GM18909 (cell line): ENCODE measurements around the gene VKORC1.

Experiments used
- ATAC-seq: cut with Tn5 transposase; IDR thresholded peaks from one replicate; pipeline ENCODE4 v1.9.1; 2021; ENCODE audit warnings: mild to moderate bottlenecking; ENCODE audit not compliant: unreplicated experiment, poor library complexity

VKORC1 gene

DNA sequence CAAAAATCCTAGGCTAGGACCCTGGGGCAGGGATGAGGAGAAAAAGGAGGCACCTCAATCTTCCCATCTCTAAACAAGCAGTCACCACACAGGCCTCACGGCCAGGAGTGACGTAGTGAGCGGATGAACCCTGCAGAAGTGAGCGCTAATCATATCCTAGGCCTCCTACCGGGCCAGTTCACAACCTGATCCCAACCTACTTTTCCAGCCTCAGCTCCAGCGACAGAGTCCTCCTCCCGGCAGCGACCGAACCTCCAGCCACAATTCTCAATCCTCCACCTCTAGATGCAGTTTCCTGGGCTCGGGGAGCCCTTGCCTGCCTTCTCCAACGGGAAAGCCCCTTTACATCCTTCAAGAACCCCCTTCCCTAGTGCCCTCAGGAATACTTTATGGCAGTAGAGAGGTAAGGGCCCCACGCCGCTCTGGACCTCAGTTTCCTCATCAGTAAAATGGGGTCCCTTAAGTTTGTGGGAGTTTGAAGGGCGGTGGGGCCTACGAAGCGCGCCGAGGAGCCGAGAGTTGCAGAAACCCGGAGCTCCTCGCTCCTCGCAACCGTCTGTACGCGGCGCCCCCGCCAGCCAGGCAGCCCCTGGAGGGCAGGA lies 22.0 kb downstream of the VKORC1 start:
- ATAC-seq: peak; percentile 1

DNA sequence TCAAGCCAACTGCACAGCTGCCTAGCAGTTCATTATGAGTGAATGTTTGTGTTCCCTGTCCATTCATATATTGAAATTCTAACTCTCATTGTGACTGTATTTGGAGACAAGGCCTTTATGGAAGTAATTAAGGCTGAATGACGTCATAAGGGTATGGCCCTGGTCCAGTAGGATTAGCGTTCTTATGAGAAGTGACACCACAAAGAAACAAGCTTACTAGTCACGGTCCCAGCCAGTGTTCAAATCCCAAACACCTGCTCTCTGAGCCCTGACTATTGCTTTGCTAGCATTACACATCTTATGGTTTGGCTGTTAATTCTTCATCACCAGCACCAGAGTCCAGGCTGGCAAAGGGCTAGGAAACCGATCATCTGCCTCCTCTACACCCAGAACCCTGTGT lies 22.7 kb downstream of the VKORC1 start:
- ATAC-seq: no peak

DNA sequence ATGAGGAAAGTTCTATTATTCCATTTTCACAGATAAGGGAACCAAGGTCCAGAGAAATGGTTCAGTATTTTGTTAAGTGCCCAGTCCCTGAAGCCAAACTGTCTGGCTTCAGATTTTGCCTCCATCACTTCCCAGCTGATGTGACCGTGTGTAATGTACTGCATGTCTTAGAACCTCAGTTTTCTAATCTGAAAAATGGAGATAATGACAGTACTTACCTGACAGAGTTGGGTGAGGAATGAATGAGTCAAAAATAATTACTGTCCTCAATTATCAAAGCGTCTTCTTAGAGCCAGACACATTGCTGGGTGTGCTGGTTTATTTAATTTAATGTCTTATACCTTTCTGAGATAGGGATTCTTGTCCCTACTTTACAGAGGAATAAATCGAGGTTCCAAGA lies 27.3 kb downstream of the VKORC1 start:
- ATAC-seq: no peak

DNA sequence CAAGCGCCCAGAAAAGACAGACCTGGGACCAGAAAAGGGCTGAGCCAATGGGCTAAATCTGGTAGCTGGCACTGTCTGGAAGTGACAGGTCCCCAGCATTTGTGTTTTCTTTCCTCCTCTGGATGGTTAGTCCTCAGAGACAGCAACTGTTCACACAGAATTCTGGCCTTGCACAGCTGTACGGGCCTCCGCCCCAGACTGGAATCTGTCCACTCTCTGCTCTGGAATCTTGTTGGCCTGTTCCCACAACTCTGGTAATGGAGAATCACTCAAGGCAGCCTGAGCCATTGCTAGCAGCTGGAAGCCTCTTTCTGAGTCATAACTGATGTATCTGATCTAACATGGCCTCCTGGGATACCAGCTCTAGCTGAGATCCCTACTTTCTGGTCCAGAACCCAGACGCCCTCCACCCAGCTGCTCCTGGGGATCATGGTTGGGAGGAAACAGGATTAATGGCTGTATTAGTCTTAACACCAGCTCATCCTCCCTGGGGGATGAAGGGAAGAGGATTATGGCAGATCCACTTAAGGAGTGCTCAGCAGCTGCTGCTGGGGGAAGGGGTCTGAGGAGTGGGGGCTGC lies 29.6 kb downstream of the VKORC1 start:
- no peak for ATAC-seq

DNA sequence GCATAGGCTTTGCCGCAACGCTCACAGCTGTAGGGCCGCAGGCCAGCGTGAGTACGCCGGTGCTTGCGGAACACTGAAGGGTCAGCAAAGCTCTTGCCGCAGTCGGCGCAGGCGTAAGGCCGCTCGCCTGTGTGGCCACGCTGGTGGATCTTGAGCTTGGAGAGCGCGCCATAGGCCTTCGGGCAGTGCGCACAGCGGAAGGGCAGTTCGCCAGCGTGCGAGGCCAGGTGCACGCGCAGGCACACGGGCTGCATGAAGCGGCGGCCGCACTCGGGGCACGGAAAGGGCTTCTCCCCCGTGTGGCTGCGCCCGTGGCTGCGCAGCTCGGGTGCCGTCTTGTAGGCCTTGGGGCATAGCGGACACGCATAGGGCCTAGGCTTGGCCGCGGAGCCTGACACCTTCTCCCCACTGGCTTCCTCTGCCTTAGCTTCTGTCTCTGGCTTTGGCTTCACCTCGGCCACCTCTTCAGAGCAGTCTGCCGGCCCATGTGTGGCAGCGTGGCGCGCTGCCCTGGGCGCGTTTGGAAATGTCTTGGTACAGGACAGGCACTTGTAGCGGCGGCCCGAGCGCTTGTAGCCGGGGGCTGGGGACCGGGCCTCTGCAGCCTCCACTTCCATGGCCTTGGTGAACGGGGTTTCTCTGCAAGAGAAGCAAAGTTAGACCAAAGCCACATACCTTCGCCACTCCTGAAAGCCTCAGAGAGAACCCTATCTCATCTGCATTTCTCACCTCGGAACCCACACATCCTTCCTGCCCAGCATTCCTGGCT lies 30.6 kb downstream of the VKORC1 start:
- ATAC-seq: no peak

GRCh38 chr16:31063495-31063842 lies 31.1 kb downstream of the VKORC1 start:
- ATAC-seq: no peak

- no peak for ATAC-seq
Observed at GRCh38 chr16:31061813-31062440, 32.7 kb downstream of the VKORC1 start.

DNA sequence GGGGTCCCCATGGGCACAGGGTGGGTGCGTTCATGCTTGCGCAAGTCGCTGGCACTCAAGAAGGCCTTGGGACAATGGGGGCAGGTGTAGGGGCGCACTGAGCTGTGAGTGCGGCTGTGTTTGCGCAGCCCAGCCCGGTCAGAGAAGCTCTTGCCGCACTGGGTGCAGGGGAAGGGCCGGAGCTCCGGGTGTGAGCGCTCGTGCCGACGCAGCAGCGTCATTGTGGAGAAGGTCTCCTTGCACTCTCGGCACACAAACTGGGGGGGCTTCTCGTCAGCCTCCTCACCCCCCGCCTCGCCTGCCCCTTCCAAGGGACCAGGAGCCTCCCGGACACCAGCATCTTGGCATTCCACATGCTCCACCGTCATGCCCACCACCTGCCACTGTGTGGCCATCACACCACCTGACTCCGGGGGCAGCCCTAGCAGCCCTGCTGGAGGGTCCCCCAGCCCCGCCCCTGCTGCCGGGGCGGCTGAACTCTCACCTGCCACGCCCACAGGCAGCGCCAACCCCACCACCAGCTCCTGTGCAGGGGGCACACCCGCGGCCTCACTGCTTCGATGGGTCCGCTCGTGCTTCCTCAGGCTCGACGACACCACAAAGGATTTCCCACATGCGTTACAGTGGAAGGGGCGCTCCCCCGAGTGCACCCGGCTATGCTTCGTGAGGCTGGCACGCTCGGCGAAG lies 33.3 kb downstream of the VKORC1 start:
- no peak for ATAC-seq

GRCh38 chr16:31055613-31056012 lies 39.0 kb downstream of the VKORC1 start:
- no peak for ATAC-seq

DNA sequence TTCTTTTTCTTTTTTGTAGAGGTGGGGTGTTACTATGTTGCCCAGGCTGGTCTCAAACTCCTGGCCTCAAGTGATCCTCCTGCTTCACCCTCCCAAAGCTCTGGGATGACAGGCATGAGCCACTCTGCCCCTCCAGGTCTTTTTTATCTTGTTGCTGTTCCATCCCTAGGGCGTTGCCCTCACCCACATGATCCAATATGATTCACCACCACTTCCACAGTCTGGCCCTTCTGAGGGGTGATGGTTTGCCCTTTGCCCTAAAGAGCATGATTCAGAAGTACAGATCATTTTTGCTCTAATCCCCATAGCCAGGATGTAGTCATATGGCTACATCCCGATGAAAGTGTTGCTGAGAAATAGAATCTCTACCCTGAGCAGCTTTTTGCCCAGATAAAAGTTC lies 42.5 kb downstream of the VKORC1 start:
- no peak for ATAC-seq

DNA sequence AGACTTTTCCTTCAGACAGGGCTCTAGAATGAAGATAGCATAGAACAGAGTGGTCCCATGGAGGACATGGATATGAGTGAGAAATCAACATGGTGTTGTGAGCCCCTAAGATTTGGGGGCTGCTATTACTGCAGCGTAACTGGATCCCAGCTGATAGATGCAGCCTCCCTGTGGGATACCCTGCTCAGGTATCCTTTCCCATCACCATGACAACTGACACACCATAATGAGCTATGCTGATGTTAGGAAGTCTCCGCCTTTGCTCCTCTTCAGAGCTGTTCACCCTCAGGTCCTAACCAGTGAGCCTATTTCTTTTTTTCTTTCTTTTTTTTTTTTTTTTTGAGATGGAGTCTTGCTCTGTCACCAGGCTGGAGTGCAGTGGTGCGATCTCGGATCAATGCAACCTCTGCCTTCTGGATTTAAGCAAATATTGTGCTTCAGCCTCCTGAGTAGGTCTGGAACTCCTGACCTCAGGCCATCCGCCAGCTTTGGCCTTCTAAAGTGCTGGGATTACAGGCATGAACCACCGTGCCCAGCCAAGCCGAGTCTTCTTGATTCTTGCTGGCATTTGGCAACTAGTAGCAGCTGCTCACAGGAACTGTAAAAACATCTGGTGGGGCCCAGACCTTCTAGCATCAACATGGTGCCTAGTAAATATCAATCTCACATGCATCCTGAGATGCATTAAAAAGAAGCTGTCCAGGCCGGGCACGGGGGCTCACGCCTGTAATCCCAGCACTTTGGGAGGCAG lies 44.1 kb downstream of the VKORC1 start:
- no peak for ATAC-seq

DNA sequence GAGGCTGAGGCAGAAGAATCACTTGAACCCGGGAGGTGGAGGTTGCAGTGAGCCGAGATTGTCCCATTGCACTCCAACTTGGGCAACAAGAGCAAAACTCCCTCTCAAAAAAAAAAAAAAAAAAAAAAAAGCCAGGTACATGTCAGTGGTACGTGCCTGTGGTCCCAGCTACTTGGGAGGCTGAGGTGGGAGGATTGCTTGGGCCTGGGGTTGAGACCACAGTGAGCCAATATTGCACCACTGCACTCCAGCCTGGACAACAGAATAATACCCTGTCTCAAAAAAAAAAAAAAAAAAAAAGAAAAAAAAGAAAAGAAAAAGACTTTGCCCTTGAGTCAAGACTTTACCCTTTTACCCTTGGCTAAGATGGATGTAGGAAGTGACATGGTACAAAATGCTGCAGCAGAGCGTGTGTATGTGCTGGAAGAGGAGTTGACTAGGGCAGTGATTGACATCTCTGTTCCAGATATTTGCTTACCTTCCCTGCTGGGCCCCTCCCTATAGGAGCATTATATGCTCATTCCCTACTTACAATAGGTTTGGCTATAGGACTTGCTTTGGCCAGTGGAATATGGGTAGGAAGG lies 50.6 kb downstream of the VKORC1 start:
- ATAC-seq: no peak

DNA sequence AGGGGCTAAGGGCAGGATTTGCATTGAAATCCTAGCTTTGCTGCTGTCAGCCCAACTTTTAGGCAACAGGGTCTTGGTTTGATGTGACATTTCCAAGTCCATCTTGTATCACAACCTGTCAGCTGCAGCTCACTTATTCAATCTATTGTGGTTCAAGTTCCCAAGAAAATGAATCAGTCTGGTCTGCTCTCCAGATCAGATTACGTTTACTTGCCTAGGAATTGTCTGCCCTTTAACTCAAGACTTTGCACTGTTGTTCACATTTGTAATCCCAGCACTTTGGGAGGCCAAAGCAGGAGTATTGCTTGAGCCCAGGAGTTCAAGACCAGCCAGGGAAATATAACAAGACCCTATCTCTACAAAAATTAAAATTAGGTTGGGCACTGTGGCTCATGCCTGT lies 51.2 kb downstream of the VKORC1 start:
- no peak for ATAC-seq

DNA sequence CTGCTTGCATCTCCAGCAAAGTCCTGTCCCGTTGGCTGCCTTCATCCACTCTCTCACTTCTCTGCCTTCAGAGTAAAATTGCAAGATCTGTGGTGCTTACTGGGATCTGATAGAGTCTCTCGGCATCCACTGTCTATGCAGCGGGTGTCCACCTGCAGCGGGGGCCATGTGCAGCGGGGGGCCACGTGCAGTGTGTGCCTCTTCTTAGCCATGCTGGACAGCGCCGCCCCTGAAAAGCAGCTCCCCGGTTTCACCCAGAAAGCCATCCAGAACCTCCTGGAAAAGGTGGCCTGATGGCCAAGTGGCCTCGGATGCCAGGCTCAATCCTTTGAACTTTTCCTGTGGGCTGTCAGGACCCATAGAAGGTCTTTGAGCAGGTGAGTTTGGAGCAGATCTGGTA lies 51.7 kb downstream of the VKORC1 start:
- no peak for ATAC-seq
